ENCODE data around the gene SIMC1. TPM values are rescaled to one million over a fixed set of nuclear protein-coding genes. Genes with fewer than 3 reads are reported as not detected.
A peak's percentile ranks its signal among the peaks of the same experiment; 100 is the strongest.

The SIMC1 gene
- polyA plus RNA-seq, 4 donors = 17.6 to 22.6 (median 19.6) TPM

DNA sequence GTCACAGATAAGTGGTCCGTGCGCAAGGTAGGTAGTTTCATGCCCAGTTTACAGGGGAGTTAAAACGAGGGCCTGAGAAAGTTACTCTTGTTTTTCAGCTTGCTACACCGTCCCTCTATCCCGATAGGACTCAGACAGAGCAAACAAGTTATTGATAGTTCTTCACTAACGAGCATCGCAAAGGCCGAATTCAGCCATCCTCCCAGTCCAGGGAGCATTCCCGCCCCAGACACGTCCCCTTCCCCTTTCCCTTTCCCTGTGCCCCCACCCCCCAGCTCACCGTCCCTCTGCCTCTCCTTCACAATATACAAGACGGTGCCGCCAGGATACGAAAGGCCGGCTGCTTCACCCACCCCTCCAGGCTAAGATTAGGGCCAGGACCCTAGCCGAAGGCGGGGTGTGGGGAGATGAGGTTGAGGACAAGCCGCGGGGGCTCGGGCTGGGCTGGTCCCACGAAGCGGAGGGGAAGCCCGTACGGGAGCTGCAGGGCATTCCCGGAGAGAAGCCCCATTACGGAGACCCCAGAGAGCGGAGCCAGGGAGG is 122.7 kb downstream of the SIMC1 start:
- peak in 1 of 4 donors; percentile 14 for DNase-seq (ENCODE audit: low read depth in 4 of 4, low spot score in 2 of 4)

GRCh38 chr5:176361437-176362232 is 123.4 kb downstream of the SIMC1 start, which contains the start of gene KIAA1191:
KIAA1191 (minus strand) TSS chr5:176361764; CDS start chr5:176359508, 2,256 bp downstream.
- peak; percentile 75 to 86 (median 82) for DNase-seq (ENCODE audit: low read depth in 4 of 4, low spot score in 2 of 4)

DNA sequence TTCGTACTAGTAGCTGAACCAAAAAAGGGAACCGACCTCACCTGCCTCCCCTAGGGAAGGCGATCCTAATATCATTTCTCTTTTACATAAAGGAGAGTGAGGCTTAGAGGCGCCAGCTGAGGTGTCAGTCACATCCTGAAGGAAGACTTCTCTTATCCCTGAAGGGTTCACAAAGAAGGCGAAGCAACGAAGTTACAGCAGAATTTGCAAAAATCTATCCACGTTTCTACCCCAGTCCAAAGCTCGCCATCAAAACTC is 123.9 kb downstream of the SIMC1 start:
- no peak for DNase-seq (ENCODE audit: low read depth in 4 of 4, low spot score in 2 of 4)

DNA sequence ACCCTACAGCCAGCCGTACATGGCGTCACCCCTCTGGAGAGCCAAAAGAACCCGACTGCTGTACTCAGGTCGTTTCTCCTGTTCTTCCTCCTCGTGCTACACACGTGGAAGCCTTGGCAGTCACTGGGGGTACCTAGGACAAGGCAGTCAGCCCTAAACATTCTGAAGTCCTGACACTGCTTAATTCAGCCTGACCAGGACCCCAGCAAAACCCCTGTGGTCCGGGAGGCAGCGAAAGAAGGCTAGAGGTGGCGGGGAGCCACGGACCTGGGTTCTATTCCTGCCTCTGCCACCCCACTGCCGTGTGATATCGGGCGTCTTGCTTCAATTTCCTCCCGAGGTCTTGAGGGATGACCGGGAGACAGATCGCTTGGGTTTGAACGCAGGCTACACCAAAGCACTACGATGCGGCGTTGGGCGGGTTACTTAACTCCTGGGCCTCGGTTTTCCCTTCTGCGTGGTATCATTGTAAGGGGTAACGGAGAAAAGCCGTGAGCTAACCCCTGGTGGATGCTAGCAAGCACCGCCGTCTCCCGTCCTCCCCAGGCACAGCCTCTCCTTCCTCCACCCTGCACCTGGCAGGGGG is 126.6 kb downstream of the SIMC1 start:
- no peak for DNase-seq (ENCODE audit: low read depth in 4 of 4, low spot score in 2 of 4)

DNA sequence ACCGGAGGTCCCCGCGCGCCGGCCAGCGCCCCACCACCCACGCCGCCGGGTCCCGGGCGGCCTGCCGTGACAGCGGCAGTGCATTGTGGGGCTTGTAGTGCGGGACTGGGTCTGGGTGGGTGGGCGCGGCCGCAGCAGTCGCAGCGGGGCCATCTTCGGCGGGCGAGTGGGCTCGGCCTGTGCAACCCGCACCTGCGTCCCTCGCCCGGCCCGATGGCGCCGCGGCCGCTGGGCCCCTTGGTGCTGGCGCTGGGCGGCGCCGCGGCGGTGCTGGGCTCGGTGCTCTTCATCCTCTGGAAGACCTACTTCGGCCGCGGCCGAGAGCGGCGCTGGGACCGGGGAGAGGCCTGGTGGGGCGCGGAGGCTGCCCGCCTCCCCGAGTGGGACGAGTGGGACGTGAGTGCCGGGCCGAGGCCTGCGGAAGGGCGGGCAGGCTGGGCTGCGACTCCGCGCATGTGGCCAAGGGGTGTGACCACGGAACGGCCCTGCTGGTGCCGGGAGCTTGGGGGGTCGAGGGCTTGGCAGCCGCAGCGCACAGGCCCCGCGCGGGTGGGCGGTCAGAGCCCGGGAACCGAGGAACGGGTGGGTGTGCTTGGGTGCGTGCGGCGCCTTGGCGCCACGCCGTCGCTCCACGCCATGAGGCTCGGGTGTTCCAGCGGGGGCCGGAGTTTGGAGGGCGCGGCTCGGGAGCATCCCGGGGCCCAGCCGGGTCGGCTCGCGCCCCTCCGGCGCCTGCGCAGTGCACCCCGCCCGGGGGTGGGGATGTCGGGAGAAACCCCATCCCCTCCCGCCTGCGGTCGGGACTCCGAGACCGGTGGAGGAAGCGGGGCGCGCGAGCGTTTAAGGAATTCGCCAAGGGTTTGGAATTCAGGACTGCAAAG is 127.4 kb downstream of the SIMC1 start, which contains the start of gene ARL10:
TSS of gene ARL10 (plus strand) at position 137 of the 881 bp plus-strand sequence. CDS start at position 214, 77 bp downstream.
- peak in 2 of 4 donors; percentile 16 to 17 for DNase-seq (ENCODE audit: low read depth in 4 of 4, low spot score in 2 of 4)

DNA sequence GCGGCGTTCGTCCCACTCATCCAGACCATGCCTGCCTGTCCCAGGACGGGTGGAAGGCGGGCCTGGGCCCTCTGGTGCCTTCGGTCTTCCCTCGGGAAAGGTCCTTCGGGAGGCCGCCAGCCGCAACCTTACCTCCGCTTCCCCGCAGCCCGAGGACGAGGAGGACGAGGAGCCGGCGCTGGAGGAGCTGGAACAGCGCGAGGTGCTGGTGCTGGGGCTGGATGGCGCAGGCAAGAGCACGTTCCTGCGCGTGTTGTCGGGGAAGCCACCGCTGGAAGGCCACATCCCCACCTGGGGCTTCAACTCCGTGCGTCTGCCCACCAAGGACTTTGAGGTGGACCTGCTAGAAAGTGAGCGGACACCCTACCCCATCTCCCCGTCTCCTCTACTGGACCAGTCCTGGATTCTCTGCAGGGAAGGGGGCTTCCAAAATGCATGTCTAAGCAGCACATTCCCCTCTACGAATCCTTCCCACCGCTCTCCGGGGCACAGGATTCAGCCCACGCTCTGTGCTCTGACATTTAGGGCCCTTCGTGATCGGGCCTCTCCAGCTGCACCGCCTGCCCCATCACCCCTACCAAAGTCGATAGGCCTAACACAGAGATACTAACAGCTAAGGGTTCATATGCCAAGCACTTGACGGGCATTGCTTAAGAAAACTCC is 128.1 kb downstream of the SIMC1 start:
- no peak for DNase-seq (ENCODE audit: low read depth in 4 of 4, low spot score in 2 of 4)

GRCh38 chr5:176368726-176369125 is 130.5 kb downstream of the SIMC1 start:
- no peak for DNase-seq (ENCODE audit: low read depth in 4 of 4, low spot score in 2 of 4)

GRCh38 chr5:176369934-176370711 is 131.9 kb downstream of the SIMC1 start:
- DNase-seq (ENCODE audit: low read depth in 4 of 4, low spot score in 2 of 4) = no peak

- DNase-seq (ENCODE audit: low read depth in 4 of 4, low spot score in 2 of 4) = no peak
Measured at GRCh38 chr5:176371621-176372539, 133.7 kb downstream of the SIMC1 start.

DNA sequence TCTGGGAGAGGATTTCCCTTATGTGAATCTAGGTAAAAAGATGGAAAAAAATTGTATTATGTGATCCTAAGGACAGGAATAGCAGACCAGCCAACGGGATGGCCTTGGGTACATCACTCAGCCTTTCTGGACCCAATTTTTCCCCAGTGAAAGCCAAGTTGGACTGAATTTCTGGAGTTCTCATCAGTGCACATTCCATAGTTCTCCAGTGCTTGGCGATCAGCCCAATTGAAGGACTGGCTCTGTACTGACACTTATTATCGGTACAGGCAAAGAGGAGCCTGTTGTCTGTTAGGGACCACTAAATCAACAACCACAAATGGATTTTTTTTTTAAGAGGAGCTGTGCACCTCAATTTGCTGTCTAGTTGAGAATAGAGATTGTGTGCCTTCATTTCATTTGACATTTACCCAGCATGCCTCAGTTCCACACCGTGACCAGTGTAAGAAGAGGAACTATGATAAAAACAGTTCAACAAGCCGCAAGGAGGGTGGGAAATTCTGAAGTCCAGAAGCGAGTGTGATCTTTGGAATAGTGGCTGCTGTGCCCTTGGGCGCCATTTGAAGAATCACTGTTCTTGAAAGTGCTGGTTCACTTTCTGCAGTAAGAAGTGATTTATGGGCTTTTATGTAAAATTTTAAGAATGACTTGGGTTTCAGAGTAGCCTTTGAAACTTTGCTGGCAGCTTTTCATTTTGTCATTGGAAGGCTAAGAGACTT is 135.0 kb downstream of the SIMC1 start:
- DNase-seq (ENCODE audit: low read depth in 4 of 4, low spot score in 2 of 4) = no peak

- DNase-seq (ENCODE audit: low read depth in 4 of 4, low spot score in 2 of 4) = no peak
Measured at GRCh38 chr5:176379881-176380280, 141.7 kb downstream of the SIMC1 start.

GRCh38 chr5:176381423-176381822 is 143.2 kb downstream of the SIMC1 start:
- DNase-seq (ENCODE audit: low read depth in 4 of 4, low spot score in 2 of 4) = no peak

GRCh38 chr5:176381979-176382378 is 143.8 kb downstream of the SIMC1 start:
- no peak for DNase-seq (ENCODE audit: low read depth in 4 of 4, low spot score in 2 of 4)

DNA sequence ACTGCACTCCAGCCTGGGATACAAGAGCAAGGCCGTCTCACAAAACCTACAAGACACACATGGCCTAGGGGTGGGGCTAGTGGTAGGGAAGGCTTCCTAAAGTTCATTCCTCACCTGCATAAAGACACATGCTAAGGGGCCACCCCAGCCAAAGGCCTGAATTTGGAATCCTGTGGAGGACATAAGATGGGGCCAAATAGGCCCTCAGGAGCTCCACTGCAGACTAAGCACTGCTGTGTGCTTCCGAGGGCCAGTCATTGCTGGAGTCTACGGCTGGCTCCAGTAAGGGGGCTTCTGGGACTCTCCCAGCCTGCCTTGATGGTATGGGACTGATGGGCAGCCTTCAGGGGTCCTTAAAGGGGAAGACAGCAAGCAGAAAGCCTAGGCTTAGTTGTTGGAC is 144.5 kb downstream of the SIMC1 start:
- DNase-seq (ENCODE audit: low read depth in 4 of 4, low spot score in 2 of 4) = no peak

DNA sequence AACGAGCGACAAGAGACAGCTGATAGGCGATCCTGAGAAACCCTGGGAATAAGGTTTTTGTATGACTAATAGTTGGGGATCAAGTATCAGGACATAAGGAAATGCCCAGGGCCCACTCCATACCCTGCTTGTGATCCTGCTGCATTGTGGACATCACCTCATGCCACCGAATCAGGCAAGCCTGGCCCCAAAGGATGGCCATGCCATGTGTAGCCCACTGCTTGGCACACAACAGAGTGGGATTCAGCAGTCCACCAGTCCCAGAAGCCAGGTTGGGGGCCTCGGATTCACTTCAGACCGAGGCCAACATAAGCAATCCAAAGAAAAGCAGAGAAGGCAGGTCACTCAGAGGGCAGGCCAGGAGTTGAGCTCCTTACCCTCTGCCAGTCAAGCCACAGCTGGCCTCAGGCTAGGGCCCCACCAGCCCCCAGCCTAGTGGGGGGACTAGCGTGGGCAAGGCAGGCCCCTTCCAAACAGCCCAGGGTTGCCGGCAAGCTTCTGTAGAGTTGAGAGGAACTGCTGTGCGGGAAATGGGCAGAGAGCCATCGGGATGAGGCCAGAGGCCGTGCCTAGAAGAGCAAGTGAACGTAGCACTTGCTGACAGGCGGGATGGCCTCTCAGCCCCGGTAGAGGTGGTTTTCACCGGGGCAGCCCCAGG is 145.2 kb downstream of the SIMC1 start:
- no peak for DNase-seq (ENCODE audit: low read depth in 4 of 4, low spot score in 2 of 4)

GRCh38 chr5:176383961-176384360 is 145.7 kb downstream of the SIMC1 start:
- DNase-seq (ENCODE audit: low read depth in 4 of 4, low spot score in 2 of 4) = no peak

- no peak for DNase-seq (ENCODE audit: low read depth in 4 of 4, low spot score in 2 of 4)
Measured at GRCh38 chr5:176384366-176384930, 146.2 kb downstream of the SIMC1 start.
